ENCODE data around the gene TNFRSF1B.

GRCh38 chr1:12121212-12122003 lies 45.4 kb upstream of the TNFRSF1B start:
- TF ChIP-seq EGR1 (conservative IDR thresholded peaks at IDR 0.05) (no peak), SMC3 (conservative IDR thresholded peaks at IDR 0.05; ENCODE audit: insufficient read depth, low read depth, low read length) (no peak), CTCF (IDR thresholded peaks at IDR 0.05 in 2 of 3, conservative IDR thresholded peaks at IDR 0.05 in 1 of 3; ENCODE audit: insufficient read depth in 2 of 3, low read depth in 1 of 3, low read length in 3 of 3) (no peak)
